AG09319 (cell line): ENCODE results near the gene MCF2L2.

Source experiments
- DNase-seq: peaks from one replicate; pipeline ENCODE4 v3.0.0-alpha.2; 2010; ENCODE audit warnings: low read depth; ENCODE audit errors: extremely low read depth
- TF ChIP-seq, protein P1 (sequence below): IDR thresholded peaks from 2 replicates; pipeline ENCODE4 v1.5.1; 2011; ENCODE audit warnings: low read depth, mild to moderate bottlenecking, inconsistent platforms, low read length, moderate library complexity

Gene MCF2L2

GRCh38 chr3:183319371-183319770 is 109.0 kb downstream of the MCF2L2 start:
- TF ChIP-seq, protein P1, sequence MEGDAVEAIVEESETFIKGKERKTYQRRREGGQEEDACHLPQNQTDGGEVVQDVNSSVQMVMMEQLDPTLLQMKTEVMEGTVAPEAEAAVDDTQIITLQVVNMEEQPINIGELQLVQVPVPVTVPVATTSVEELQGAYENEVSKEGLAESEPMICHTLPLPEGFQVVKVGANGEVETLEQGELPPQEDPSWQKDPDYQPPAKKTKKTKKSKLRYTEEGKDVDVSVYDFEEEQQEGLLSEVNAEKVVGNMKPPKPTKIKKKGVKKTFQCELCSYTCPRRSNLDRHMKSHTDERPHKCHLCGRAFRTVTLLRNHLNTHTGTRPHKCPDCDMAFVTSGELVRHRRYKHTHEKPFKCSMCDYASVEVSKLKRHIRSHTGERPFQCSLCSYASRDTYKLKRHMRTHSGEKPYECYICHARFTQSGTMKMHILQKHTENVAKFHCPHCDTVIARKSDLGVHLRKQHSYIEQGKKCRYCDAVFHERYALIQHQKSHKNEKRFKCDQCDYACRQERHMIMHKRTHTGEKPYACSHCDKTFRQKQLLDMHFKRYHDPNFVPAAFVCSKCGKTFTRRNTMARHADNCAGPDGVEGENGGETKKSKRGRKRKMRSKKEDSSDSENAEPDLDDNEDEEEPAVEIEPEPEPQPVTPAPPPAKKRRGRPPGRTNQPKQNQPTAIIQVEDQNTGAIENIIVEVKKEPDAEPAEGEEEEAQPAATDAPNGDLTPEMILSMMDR: no peak
- DNase-seq: no peak

DNA sequence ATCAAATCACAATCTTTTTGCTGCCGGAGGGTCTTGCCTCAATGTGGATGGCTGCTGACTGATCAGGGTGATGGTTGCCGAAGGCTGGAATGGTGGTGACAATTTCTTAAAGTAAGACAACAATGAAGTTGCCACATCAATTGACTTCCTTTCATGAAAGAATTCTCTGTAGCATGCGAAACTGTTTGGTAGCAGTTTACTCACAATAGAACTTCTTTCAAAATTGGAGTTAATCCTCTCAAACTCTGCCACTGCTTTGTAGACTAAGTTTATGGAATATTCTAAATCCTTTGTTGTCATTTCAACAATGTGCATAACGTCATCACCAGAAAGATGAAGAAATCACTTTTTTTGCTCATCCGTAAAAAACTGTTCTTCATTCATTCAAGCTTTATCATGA is 109.5 kb downstream of the MCF2L2 start:
- no peak for DNase-seq
- TF ChIP-seq, protein P1: no peak

GRCh38 chr3:183317886-183318865 is 110.2 kb downstream of the MCF2L2 start:
- TF ChIP-seq, protein P1: no peak

GRCh38 chr3:183317271-183317670 is 111.1 kb downstream of the MCF2L2 start:
- DNase-seq: no peak
- TF ChIP-seq, protein P1: no peak

More at GRCh38 chr3:183317886-183318865, 110.2 kb downstream of the MCF2L2 start:
- no peak for DNase-seq

GRCh38 chr3:183315739-183316138 is 112.7 kb downstream of the MCF2L2 start:
- no peak for DNase-seq
- TF ChIP-seq, protein P1: no peak

DNA sequence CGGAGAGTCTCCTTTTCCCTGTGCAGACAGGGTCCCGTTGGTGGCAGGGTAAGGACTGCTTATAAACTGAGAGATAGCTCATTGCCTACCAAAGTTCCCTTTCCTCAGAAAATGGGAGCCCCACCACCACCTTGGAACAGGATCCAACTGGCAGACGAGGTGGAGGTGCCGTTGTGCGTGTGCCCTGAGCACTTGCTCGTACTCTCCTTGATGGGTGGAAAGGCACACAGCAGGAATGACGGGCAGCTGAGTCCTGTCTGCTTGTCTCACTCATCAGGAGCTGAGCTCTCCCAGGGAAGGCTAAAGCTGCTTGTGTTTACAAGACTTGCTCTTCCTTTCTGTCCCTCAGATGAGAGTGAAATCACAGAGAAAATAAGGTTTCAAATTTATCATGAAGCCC is 114.7 kb downstream of the MCF2L2 start:
- no peak for DNase-seq
- TF ChIP-seq, protein P1: no peak

GRCh38 chr3:183313351-183313750 is 115.1 kb downstream of the MCF2L2 start:
- TF ChIP-seq, protein P1: no peak
- no peak for DNase-seq
